ENCODE data around the gene TRAPPC14.

Gene TRAPPC14

DNA sequence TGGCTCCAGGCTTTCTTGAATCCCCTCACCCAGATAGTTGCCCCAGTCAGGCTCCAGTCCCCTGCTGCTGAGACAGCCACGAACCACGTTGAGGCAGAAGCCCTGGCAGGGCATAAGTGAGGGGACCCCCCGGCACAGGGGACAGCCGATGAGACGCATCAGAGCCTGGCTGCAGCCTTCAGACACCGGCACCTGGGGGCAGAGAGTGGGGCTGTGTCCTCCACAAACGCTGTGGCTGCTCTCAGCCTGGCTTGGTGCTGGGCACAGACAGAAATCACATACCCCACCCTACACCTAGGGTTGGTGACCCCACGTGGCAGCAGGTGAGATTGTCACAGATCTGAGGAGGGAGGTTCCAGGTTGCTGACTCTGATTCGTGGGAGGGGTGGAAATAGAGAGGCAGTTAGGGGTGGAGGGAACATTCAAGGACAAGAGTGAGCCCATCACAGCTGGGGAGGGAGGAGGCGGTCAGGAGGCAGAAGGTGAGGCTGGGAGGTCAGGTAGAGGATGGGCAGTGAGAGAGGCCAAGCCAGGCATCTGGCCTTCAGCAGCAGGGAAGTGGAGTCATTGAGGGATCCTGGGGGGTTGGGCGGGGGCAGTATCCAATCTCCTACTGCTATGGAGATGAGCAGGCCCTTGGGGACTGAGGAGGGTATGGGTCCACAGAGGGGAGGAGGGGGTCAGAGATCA, 15.4 kb upstream of the TRAPPC14 start:
- DNase-seq = no peak

DNA sequence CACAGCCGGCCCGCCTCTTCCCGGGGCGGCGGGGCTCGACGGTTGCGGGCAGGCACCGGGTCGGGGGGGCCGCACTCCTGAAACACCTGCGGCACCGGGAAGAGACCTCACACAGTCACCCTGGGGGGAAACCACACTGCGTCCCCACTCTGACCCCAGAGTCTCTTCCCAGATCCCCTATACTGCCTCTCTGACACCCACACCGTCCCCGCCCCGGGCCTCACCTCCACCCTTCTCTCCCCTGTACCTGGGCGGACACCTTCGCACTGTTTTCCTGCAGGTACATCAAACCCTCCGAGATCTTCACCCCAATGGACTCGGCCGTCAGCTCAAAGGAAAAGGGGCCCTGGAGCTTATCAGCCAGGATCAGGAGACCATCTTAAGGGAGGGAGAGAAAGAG, 13.3 kb upstream of the TRAPPC14 start:
- DNase-seq = peak in 1 of 2 experiments; percentile 40

DNA sequence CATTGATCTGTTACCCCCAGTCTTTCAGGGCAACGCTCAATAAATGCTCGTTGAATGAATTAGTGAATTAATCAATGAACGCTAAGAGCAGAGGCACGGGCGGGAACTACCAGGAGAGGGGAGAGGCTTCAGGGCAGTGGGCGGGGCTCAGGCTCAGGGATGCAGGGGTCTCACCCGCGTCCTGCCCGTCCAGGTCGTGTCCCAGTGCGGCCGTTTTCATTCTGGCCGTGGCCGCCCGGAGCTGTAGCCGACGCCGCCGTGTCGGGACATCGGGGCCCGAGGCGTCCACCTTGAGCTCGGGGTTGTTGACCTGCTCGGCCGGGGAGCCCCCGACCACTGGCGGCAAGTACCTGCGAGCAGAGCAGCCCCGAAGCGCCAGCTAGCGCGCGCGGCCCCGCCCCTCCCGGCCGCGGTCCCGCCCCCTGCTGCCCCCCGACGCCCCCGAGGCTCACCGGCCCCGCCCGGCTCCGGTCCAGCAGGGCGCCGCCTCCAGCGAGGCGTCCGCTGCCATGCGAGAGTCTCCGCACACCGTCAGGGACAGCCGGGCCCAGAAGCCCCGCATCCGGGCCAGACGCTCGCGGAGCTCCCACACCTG, 12.7 kb upstream of the TRAPPC14 start:
- peak in 1 of 2 experiments; percentile 60 for DNase-seq

DNA sequence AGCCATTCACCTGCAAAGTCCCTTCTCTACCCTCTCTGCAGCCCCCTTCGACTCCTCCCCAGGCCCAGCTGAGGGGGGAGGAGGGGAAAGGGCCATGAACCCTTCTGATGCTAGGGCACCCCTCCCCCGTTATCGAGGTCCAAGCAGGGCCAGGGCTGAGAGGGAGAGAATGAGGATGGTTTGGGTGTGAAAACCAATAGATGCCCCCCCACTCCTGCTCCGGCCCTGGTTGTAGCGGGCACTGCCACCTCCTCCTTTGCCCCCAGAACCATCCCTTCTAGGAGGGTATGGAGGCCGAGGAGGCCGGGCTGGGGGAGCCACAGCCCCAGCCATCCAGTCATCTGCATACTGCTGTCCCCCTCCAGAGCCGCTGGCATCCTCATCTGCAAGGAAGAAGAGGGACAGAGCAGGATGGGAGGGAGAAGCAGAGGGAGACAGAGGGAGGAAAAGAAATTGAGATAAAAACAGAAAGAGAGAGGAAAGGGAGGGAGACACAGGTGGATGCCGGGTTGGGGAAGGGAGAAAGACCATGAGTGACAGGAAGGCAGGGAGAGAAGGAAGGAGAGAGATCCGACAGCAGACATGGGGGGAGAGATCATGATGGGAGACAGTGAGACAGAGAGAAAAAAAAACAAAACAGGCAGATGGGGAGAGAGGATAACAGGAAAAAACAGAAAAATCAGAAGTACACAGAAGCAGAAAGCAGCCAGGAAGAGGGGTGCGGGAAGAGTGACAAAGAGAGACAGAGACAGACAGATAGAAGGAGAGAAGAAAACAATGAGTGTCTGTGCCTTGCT, 11.8 kb upstream of the TRAPPC14 start:
- no peak for DNase-seq

DNA sequence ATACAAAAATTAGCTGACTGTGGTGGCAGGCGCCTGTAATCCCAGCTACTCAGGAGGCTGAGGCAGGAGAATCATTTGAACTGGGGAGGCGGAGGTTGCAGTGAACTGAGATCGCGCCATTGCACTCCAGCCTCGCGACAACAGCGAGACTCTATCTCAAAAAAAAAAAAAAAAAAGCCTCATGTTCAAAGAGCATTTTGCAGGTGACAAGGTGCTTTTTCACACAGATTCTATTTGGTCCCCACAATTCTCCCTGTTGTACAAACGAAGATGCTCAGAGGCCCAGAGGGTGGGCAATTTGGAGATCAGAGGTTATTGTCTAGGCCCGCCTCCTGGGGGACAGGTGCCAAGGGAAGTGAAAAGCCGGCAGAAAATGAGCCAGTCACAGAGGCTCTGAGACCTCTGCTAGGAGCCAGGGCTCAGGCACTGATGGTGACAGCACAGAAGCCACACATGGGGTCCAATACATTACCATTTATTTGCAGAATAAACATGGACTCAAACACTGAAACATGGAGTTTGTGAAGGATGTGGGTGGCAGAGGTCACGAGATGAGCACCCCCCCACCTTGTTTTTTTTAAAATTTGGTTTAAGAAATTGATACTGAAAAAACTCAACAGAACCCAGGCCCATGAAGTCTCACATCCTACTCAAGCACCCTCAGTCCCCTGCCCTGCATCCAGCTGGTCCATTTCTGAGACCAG, 10.8 kb upstream of the TRAPPC14 start:
- no peak for DNase-seq

DNA sequence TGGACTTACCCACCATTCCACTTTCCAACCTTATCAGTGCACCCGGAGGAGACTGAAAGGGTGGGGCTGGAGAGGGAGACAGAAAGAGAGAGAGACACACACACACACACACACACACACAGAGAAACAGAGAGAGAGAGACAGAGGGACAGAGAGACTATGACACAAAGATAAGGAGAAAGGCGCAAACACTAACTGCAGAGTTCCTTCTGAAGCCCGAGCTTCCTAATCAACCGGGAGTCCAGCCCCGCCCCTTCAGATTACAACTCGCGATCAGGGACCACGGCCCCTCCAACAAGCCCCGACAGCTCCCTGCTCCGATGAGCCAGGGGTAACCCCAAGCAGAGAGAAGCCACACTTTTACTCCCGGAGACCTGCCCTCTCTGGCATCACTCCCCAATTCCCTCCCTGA, 9.4 kb upstream of the TRAPPC14 start:
- peak in 1 of 2 experiments; percentile 38 for DNase-seq

DNA sequence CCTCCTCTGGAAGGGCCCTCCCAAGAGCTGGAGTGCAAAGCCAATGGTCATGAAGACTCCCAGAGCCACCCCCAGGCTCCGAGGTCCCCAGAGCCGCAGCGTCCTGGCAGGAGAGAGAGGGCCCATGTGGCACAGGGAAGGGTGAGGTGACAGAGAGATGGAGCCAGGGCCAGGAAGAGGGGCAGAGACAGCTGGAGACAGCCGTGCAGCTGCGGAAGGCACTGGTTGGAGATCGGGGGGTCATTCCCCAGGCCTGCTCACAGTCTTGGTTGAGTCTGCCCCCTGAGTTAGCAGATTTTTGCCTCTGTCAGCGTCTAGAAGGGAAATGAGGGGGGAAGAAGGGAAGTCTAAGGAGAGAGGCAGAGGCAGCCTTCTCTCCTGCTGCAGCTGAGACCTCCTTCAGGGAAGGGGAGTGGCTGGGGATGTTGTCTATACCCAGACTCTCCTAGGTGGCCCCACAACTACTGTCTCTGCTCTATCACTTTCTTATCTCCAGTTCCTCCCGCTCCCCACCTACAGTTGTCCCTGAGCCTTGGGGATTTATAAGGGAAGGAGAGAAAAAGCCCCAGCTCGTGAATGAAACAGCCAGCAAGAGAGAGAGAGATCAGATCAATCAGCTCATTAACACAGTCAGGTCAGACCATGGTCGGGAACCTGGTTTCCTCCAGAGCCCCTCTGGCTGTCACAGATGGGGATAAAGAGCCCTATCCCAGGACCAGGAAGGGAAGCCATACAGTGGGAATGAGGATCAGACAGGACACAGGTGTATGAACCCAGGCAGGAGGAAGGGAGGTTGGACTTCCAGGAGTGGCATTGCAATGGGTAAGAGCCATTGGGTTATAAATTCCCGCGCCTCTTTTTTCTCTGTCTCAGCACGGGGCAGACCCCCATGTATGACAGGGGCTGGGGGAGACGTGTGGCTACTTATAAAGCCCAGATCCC, 8.7 kb upstream of the TRAPPC14 start:
- peak in 1 of 2 experiments; percentile 23 for DNase-seq

DNA sequence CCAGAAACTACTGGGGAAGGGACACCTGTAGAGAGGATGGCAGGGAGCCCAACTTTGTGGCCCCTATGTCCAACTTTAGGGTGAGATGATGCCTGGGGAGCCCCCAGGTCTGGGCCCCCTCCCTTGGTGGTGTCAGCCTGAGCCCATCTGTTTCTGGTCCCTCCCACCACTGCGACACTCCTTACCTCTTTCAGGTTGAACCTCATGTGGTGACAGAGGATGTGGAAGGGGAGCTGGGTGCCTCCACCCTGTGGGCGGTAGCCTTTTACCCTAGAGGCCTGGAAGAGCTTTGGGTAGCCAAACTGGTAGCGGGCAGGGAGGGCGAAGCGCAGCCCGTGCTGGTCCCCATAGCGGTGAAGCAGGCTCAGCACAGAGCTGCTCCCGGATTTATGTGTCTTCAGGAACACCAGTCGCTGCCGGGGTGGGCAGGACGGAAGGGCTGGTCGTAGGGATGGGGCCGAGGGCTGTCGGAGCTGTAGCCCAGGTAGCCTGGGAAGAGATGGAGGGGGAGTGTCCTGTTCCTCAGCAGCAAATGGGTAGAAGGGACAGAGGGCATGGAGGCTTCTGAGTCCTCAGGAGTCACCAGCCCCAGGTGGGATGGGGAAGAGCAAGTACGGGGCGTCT, 7.9 kb upstream of the TRAPPC14 start:
- DNase-seq = no peak

DNA sequence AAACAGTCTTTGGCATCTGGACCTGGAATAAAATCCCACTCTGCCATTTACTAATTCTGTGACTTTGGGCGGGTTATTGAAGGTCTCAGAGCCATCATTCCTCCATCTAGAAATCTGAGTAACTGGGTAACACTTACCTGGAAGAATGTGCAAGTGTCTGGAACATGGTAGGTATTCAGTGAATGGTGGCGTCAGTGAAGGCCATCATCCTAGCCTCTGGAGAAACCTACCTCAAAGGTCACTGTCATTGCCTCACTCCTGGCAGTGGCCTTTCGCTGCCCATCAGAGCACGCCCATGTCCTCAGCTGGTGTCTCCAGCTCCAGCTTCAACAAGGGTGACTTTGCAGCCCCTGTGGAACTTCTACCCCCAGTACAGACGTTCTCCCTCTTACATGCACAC, 5.3 kb upstream of the TRAPPC14 start:
- no peak for DNase-seq

DNA sequence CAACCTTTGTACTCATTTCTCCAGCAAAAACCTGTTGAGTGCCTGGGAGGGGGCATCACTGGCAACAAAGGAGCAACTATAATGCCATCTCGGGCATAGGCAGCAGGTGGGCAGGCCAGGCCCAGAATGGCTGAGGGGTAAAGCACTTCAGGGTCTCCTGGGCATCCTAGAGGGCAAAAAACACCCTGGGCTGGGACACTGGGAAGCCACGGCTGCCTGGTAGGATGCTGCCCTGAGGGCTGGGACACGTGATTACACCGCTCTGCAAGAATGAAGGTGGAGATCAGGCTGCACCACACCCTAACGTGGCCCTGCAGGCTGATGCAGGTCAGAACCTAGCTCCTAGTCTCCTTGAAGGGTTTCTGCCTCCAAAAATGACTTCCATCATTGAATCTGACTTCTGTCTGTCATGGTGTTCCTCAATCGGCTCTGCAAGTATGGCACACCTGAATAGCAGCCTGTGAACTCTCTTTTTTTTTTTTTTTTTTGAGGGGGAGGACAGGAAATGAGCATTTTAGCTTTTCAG, 4.5 kb upstream of the TRAPPC14 start:
- peak in 1 of 2 experiments; percentile 75 for DNase-seq

DNA sequence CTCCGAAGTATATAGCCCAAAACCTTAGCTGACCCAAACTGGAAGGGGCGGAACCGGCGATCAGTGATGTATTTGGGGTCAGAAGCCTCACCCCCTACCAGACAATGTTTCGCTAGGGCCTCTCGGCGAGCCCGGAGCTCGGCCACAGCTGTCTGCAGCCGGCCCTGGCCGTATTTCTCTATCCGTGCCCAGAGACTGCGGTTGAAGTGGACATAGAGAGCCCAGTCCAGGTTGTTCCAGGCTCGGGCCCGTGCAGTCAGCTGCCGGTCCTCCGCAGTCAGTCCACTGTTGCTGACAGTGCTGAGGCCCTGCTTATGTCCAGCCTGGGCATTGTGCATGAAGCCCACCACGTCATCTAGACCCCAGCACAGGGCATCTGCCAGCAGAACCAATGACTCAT, 1.5 kb upstream of the TRAPPC14 start:
- DNase-seq = no peak

DNA sequence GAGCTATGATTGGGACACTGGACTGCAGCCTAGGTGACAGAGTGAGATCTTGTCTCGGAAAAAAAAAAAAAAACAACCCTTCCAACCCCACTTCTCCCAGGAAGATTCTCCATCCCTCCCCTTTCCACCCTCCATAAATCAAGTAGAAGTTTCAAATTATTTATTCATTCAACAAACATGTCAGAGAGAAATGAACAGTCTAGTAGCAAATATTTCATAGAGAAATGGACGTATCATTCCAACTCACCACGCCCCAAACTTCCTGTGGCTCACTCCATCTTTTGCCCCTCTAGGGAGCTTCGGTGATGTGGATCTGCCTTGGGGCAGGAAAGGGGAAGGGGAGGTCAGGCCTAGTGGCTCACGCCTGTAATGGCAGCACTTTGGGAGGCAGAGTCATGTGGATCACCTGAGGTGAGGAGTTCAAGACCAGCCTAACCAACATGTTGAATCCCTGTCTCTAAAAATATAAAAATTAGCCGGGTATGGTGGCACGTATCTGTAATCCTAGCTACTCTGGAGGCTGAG, 638 bp upstream of the TRAPPC14 start:
- DNase-seq = no peak

DNA sequence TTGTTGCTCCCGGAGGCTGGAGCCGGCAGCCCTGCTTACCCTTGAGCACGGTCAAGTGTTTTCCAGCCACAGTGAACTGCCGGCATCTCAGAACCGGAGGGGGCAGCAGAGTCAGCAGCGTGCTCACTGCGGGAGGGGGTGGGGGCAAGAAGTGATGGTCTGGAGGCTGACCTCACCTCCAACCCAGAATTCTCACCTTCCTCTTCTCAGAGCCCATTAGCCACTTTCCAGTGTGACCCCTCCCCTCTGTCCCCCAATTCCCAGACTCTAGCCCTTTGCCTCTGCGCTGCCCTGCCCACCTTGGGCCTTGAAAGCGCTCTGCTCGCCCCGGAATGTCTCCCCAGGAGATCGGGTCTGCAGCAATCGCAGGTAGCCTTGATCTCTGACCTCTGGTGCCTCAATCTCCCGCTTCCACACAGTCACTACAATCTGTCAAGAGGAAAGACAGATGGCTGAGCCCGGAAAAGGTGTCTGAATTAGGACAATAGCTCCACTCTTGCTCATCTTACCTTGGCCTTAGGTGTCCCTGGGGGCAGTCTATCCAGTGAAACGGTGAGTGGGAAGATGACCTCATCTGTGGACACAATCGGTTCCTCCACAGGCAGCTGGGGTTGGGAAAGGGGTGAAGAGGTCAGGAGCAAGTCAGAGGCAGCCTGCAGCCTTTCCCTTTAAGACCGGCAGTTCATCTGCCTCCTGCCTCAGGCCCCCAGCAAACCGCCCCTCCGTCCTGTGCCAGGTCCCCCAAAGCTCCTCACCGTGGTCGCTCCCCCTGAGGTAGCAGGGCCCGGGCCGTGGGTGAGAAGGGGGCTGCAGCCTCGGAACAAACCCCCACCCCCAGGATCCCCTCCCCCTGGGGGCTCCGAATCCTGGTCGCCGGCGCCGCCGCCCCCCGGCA, 942 bp downstream of the TRAPPC14 start:
- DNase-seq = no peak

DNA sequence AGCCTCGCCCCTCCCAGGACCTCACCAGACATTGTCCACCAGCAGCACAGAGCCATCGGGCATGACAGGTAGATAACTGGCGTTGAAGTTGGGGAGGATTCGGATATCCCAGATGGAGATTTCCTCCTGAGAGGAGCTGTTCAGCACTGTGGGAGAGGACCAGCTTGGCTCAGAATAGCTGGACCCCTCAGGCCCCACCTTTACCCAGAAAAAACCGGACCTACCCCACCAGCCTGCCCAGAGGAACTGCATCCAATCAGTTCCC, 1.5 kb downstream of the TRAPPC14 start:
- DNase-seq = no peak

DNA sequence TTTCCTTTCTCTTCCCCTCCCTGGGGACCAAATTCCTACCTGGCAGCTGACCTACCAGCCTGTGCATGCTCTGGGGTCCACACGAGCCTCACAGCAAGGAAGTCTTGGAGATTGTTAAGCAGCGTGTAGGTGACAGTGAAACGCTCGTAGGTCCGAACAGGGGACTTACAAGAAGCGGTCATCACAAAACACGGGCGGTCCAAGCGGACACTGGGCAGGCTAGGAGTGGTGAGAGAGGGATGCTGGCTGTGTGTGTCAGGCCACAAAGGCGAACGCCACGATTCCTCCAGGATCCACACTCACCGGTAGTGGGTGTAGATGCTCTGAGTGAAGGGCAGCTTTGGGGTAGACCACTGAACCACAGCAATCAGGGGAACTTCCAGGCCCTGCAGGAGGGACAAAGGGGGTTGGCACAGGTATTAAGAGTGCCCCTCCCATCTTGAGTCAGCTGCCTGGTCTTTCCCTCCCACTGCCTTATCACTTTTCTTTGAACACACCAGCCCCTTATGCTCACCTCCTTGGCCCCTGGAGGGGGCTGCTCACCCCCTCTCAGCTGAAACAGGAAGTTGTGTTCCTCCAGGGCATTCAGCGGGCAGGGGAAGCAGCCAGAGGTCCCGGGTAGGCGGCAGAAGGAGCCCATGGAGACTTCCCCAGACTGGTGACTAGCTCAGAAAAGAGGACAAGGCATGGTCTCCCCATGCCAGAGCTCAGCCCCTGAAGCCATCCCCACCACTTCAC, 2.0 kb downstream of the TRAPPC14 start:
- DNase-seq = no peak

DNA sequence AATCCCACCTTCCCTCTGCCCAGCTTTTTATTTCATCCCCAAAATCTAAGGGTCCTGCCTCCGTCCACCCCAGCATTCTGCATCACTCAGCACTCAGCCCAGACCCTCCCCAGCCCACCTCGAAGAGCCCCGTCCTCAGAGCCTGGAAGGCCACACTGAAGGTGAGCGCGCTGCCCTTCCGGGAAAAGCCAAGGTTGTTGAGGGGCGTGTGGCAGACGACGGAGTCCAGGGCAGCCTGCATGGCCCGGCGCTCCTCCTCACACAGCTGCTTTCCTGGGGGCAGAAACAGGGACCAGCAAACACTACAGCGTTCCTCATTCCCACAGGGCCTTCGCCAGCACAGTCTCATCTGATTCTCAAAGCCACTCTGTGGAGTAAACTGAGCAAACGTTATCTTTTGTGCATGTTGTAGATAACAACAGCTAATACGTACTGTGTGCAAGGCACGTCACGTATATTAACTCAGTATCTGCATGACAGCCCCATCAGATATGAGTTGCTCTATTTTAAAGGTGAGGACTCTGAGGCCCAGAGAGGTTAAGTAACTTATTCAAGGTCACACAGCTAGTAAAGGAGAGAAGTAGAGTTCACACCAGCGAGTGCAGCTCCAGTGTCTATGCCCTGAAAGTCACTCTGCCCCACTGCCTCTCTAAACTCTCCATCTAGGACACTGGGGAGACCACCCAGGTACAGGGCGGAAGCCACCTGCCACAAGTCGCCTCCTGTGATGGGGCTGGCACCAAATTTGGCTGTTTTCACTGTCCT, 2.8 kb downstream of the TRAPPC14 start:
- DNase-seq = no peak

DNA sequence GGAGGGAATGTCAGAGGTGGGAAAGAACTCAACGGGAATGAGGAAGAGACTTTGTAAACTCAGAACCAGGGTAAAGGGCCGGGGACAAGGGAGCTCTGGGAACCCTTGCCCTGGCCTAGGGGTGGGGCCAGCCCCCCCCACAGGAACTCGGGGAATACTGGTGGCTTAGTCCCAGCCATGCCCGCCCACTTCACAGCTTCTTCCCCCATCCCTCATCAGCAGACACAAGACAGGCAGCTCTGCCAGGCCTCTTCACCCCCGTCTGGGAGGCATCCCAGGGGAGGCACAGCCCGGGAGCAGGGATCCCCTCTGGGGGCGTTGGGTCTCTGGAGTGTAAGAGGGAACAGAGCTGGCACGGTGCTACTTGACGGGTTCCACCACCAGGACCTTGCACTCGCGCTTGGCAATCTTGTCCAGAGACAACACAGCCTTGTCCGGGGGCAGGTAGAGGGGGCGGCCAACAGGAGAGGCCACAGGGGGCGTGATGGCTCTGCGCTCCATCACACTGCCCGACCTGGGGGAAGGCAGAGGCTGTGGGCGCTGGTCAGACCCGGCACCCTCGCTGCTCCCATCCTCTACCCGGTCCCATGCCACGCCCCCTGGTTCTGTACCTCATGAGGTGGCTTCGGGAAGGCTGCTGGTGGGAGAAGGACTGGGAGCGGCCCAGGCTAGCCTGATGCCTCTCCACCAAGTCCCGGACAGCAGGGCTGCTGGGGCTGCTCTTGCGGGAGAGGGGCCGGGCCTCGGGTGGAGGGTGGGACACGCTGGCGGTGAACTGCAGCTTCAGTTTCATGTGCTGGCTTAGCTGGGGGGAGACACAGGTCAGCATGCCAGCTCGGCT, 3.7 kb downstream of the TRAPPC14 start:
- no peak for DNase-seq

Data from NCI-H526 (cell line).